Gastroesophageal sphincter (tissue), 3 donors: Measurements from ENCODE around the gene CCDC80.

Experiments used
- EP300 ChIP-seq: sonication (generic); formaldehyde crosslinking; IDR thresholded peaks from one replicate; pipeline ENCODE4 v1.6.1; 2017; ENCODE audit warnings: antibody characterized with exemption, mild to moderate bottlenecking
- POLR2A ChIP-seq, 2 donors: fragments of 450-650 bp; IDR thresholded peaks; one replicate each; pipeline ENCODE4 v1.6.1; 2017; ENCODE audit warnings: antibody characterized with exemption in 2 of 2, mild to moderate bottlenecking in 2 of 2, moderate library complexity in 1 of 2
- POLR2AphosphoS5 ChIP-seq: sonication (generic); formaldehyde crosslinking; IDR thresholded peaks from one replicate; pipeline ENCODE4 v1.6.1; 2017; ENCODE audit warnings: antibody characterized with exemption
- TF ChIP-seq, protein P1 (sequence below), 4 experiments: fragments of 200-600 bp in 2 of 4; fragments of 450-650 bp in 2 of 4; sonication (generic) in 1 of 4; IDR thresholded peaks; one replicate each; pipeline ENCODE4 v1.5.1; 2017 to 2019; ENCODE audit warnings: antibody characterized with exemption in 4 of 4, mild to moderate bottlenecking in 2 of 4, moderate library complexity in 2 of 4

GRCh38 chr3:112572701-112573100 lies 68.2 kb downstream of the CCDC80 start:
- TF ChIP-seq, protein P1, sequence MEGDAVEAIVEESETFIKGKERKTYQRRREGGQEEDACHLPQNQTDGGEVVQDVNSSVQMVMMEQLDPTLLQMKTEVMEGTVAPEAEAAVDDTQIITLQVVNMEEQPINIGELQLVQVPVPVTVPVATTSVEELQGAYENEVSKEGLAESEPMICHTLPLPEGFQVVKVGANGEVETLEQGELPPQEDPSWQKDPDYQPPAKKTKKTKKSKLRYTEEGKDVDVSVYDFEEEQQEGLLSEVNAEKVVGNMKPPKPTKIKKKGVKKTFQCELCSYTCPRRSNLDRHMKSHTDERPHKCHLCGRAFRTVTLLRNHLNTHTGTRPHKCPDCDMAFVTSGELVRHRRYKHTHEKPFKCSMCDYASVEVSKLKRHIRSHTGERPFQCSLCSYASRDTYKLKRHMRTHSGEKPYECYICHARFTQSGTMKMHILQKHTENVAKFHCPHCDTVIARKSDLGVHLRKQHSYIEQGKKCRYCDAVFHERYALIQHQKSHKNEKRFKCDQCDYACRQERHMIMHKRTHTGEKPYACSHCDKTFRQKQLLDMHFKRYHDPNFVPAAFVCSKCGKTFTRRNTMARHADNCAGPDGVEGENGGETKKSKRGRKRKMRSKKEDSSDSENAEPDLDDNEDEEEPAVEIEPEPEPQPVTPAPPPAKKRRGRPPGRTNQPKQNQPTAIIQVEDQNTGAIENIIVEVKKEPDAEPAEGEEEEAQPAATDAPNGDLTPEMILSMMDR (IDR thresholded peaks at IDR 0.05), result no peak
- TF ChIP-seq EP300, result no peak
- no peak for TF ChIP-seq POLR2A (IDR thresholded peaks at IDR 0.05)
- TF ChIP-seq POLR2AphosphoS5, result no peak
